Coronary artery (tissue), 2 donors: ENCODE results near the gene TELO2.
A peak's percentile ranks its signal among the peaks of the same experiment; 100 is the strongest.

Experiments
- DNase-seq: peaks from one replicate; pipeline ENCODE4 v3.0.0-alpha.2; 2017; ENCODE audit warnings: low spot score
- H3K27ac ChIP-seq, 2 donors: fragments of 200-600 bp; sonication (generic); one replicate each; pipeline ENCODE4 v1.5.1; 2016 to 2019
- H3K4me3 ChIP-seq: fragments of 200-600 bp; sonication (generic); 2 replicates; pipeline ENCODE4 v1.5.1; 2016; ENCODE audit warnings: mild to moderate bottlenecking, moderate library complexity
- TF ChIP-seq, protein P1 (sequence below): fragments of 200-600 bp; sonication (generic); IDR thresholded peaks from one replicate; pipeline ENCODE4 v1.5.1; 2019; ENCODE audit warnings: antibody characterized with exemption

TELO2 gene

DNA sequence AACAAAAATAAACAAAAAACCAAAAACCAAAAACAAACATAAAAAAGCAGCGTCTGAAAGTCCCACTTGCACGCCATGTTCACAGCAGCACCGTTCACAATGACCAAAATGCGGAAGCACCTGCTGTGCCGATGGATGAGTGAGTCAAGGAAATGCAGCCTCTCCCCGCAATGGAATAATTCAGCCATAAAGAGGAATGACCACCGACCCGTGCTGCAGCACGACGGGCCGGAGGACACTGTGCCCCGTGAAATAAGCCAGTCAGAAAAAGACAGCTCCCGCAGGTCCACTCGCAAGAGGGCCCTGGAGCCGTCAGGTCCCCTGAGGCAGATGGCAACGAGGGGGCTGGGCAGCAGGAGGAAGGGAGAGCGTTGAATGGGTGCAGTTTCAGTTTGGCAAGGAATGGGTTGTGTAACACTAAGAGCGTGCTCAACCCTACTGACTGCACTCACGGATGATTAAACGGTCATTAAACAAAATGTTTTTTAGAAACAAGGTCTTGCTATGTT is 23.4 kb upstream of the TELO2 start:
- H3K4me3 ChIP-seq: peak overlapping the region; percentile 25

DNA sequence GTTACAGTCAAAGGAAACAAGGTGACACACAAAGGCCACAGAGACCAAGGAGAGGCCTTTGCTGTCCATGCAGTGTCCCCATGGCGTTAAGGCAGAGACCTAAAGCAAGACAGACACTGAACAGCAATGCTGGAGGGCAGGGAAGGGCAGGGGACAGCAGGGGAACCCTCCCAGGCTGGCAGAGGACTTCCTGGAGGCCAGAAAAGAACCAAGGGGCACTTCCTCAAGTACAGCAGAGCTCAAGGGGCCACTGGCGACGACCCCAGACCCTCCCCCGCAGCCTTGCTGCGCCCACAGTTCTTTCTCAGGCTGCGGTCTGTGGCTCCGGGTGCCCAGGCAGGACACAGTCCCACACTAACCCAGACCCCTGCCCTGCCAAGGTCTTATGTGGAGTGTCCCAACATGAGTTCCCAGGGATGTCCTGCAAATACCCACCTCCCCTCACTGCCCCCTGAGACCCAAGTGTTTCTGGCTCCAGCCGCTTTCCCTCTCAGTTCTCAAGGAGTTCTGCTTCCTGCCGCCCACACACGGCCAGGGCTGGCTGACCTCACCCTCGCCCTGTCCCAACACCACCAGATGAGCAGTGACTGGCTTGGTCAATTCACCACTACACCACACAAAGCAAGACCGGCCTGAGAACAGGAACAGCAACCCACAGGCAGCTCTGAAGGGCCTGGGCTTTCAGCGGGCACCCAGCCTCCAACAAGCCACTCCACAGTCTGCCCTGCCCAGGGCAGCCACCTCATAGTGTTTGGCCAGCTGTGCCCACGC is 22.5 kb upstream of the TELO2 start:
- no peak for DNase-seq
- peak overlapping the region in 1 of 2 donors; percentile 38 for H3K27ac ChIP-seq
- TF ChIP-seq, protein P1, sequence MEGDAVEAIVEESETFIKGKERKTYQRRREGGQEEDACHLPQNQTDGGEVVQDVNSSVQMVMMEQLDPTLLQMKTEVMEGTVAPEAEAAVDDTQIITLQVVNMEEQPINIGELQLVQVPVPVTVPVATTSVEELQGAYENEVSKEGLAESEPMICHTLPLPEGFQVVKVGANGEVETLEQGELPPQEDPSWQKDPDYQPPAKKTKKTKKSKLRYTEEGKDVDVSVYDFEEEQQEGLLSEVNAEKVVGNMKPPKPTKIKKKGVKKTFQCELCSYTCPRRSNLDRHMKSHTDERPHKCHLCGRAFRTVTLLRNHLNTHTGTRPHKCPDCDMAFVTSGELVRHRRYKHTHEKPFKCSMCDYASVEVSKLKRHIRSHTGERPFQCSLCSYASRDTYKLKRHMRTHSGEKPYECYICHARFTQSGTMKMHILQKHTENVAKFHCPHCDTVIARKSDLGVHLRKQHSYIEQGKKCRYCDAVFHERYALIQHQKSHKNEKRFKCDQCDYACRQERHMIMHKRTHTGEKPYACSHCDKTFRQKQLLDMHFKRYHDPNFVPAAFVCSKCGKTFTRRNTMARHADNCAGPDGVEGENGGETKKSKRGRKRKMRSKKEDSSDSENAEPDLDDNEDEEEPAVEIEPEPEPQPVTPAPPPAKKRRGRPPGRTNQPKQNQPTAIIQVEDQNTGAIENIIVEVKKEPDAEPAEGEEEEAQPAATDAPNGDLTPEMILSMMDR: no peak
- no peak overlapping the region for H3K4me3 ChIP-seq

More for the DNA sequence above, 23.4 kb upstream of the TELO2 start:
- peak overlapping the region in 1 of 2 donors; percentile 38 for H3K27ac ChIP-seq
- TF ChIP-seq, protein P1: no peak
- no peak for DNase-seq

DNA sequence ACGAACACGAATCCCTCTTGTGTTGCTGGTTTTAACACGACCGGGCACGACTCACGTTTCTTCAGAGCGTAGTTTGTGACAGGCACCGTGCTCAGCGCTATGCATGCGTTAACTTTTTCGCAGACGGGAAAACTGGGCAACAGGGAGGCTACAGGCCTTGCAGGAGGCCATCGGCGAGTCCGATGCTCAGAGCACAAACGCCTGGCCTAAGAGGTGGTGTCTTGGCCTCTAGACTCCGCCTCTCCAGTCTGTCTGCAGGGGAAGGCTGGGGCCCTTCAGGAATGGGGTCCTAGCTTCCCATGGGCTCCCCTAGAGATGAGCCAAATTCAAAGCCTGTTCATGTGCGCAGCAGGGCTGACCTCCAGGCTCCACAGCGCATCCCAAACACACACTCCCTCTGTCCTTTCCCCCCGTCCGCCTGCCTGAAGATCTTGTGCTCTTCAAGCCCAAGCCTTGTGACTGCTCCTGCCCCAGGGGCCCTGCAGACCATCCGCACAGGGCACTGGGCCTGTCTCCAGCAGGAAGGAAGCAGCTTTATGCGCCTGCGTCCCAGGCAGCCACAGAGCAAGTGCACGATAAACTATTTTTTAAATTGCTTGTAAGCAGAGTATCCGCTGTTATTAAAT is 21.5 kb upstream of the TELO2 start:
- H3K27ac ChIP-seq: peak overlapping the region in 1 of 2 donors; percentile 38
- DNase-seq: no peak
- no peak overlapping the region for H3K4me3 ChIP-seq
- TF ChIP-seq, protein P1: no peak

DNA sequence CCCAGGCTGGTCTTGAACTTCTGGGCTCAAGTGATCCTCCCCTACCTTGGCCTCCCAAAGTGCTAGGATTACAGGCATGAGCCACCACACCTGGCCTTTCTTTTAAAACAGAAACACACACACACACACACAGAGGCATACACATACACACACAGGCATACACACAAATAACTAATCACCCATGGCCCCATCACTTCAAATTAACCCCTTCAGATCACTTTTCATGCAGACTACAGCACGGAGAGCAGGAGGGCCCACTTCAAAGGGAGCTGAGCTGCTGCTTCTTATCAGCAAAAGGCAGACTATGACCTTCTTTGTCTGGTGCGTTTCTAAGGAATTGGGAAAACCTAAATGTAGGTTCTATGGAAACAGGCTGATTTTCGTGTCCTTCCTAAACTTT is 20.2 kb upstream of the TELO2 start:
- DNase-seq: no peak
- H3K4me3 ChIP-seq: no peak overlapping the region
- no peak overlapping the region for H3K27ac ChIP-seq
- TF ChIP-seq, protein P1: no peak

DNA sequence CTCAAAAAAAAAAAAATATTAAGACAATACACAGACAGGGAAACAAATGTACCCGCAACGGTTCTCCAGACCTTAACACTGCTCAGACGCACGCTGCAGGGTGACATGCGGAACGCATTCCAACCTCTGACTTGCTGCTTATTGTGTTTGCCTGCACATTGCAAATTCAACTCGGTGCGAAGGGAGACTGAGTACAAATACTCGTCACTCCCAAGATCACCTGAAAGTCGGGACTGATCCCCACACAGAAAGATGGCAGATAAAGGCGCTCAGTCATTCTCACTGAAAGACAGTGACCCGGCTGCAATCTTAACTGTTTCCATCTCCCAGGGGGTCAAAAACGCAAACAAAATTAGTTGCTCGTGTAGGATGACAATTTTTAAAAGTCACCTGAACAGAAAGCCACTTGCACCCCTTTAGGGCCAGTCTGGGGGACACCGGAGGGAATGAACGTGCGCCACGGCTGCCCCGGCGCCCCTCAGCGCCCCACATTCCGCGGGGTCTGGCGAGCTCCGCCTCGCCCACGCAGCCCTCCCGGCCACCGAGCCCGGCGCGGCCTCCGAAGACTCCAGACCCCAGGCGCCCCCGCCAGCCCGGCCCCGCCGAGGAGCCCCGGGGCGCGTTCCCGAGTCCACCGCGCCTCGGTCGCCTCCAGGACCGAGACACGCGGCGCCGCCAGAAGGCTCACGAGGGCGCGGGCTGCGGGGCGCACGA is 18.9 kb upstream of the TELO2 start:
- TF ChIP-seq, protein P1: no peak
- no peak for DNase-seq

DNA sequence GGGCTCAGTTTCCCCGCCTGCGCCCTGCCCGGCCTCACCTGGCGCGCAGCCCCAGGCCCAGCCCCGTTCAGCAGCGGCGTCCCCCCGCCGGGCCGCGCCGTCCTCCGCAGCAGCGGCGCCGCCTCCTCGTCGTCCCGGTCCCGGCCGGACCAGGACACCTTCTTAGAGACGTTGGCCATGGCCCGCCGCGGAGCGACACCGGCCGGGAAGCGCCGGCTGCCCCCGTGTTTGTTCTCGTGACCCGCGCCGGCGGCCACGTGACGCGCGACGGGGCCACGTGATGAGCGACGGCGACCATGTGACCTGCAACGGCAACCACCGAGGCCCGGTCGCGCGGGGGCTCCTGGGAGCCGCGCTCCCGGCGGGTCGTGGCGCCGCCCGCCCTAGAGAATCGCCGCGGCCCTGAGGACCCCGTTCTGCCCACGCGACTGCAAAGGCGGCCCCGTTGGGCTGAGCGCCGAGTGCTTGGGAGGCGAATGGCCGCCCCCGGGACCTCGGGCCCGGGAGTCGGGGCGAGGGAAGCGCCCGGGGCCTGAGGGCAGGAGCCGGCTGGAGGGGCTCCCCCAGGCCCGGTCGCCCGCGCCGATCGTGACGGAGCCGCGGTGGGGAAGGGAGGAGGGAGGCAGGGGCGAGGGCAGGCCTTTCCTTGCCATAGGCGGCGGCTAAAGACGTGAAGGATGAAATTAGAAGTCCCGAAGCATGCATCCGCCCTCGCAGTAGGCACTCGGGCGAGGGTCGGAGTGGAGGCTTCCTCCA is 18.2 kb upstream of the TELO2 start, which contains the start of gene CLCN7:
CLCN7 (minus strand) TSS at position 233 of the 756 bp plus-strand sequence; CDS start at position 179, 54 bp downstream.
- TF ChIP-seq, protein P1: no peak
- Histone ChIP-seq H3K4me3 (peak within 1 kb of the TSS; percentile 94), H3K27ac (peak within 1 kb of the TSS; percentile 83 to 85)
- peak; percentile 92 for DNase-seq

More for the DNA sequence above, 18.9 kb upstream of the TELO2 start:
- Histone ChIP-seq H3K27ac (peak overlapping the region; percentile 83 to 85), H3K4me3 (peak overlapping the region; percentile 94)
